Panc1 (cell line): Measurements from ENCODE around the gene ELAC2. TPM values are rescaled to one million over a fixed set of nuclear protein-coding genes. Genes with fewer than 3 reads are reported as not detected.

ENCODE experiments used
- ATAC-seq: fragments of 200-7000 bp; cut with Tn5 transposase; 2 replicates; pipeline ENCODE4 v1.9.1; 2020; ENCODE audit warnings: mild to moderate bottlenecking, moderate library complexity
- BruUV-seq: library from RNA; stranded (reverse); fragments of 400-500 nt; replicated peaks from 2 replicates; lab custom pipeline; 2021; lab: Mats Ljungman, UMichigan
- CTCF ChIA-PET: fragments of 300-600 bp; sonication (Branson Sonifier 250); formaldehyde crosslinking; loops from one replicate; lab custom pipeline; 2022; ENCODE audit warnings: antibody characterized with exemption; lab: Charles Lee
- POLR2A ChIA-PET: fragments of 300-600 bp; sonication (Branson Sonifier 250); formaldehyde crosslinking; loops from one replicate; lab custom pipeline; 2022; ENCODE audit warnings: antibody characterized with exemption; lab: Charles Lee
- DNase-seq: peaks from one replicate; pipeline ENCODE4 v3.0.0-alpha.2; 2010; ENCODE audit warnings: low read depth, low spot score
- H3K27ac ChIP-seq: 2 replicates; pipeline ENCODE4 v1.5.1; 2011; ENCODE audit warnings: mild to moderate bottlenecking, low read length, inconsistent platforms
- H3K27me3 ChIP-seq: fragments of 200-500 bp; sonication (Bioruptor generic); 2 replicates; pipeline ENCODE4 v1.6.0; 2014; ENCODE audit warnings: low read length, inconsistent platforms; ENCODE audit not compliant: control insufficient read depth, insufficient read depth
- H3K36me3 ChIP-seq: fragments of 200-500 bp; sonication (Bioruptor generic); 2 replicates; pipeline ENCODE4 v1.5.1; 2014; ENCODE audit warnings: inconsistent platforms, mild to moderate bottlenecking, low read length, moderate library complexity; ENCODE audit not compliant: control insufficient read depth, insufficient read depth
- H3K4me1 ChIP-seq: 2 replicates; pipeline ENCODE4 v1.5.1; 2011; ENCODE audit warnings: inconsistent platforms, mild to moderate bottlenecking, low read length, moderate library complexity; ENCODE audit not compliant: control insufficient read depth, insufficient read depth
- H3K4me3 ChIP-seq, 2 experiments: 2 replicates each; pipeline ENCODE4 v1.5.1; 2011 to 2012; ENCODE audit warnings: low read depth in 2 of 2, low read length in 2 of 2, mild to moderate bottlenecking in 2 of 2, inconsistent platforms in 1 of 2, moderate library complexity in 1 of 2
- H3K9me3 ChIP-seq: fragments of 200-500 bp; sonication (Bioruptor generic); 2 replicates; pipeline ENCODE4 v1.5.1; 2014; ENCODE audit warnings: low read depth, mild to moderate bottlenecking, inconsistent platforms, low read length, moderate library complexity; ENCODE audit not compliant: control insufficient read depth, insufficient read depth
- CTCF ChIP-seq: fragments of 450-650 bp; IDR thresholded peaks from 2 replicates; pipeline ENCODE4 v1.5.1; 2017; ENCODE audit warnings: mild to moderate bottlenecking
- POLR2AphosphoS5 ChIP-seq: IDR thresholded peaks from 2 replicates; pipeline ENCODE4 v1.6.1; 2012; ENCODE audit warnings: mild to moderate bottlenecking, low read depth, low read length, moderate library complexity
- REST ChIP-seq, 2 experiments: IDR thresholded peaks; 2 replicates each; pipeline ENCODE4 v1.6.1; 2011 to 2012; ENCODE audit warnings: low read depth in 2 of 2, control low read depth in 1 of 2, low read length in 1 of 2, mild to moderate bottlenecking in 1 of 2, moderate library complexity in 1 of 2; ENCODE audit not compliant: insufficient read depth in 1 of 2
- SIN3A ChIP-seq: IDR thresholded peaks from 2 replicates; pipeline ENCODE4 v1.6.1; 2012; ENCODE audit warnings: low read depth, mild to moderate bottlenecking, low read length, moderate library complexity, borderline replicate concordance; ENCODE audit not compliant: insufficient read depth
- TCF7L2 ChIP-seq: IDR thresholded peaks from 2 replicates; pipeline ENCODE4 v1.6.1; 2011; ENCODE audit warnings: mild to moderate bottlenecking, low read depth, low read length, inconsistent platforms
- in situ Hi-C: cut with HindIII; loops from 2 replicates; pipeline ENCODE4 v1.10.0; 2016; ENCODE audit warnings: low sequenced_read_pairs, low pct_unique_long_range_greater_than_20kb
- intact Hi-C: fragments of 100-400 bp; cut with micrococcal nuclease; formaldehyde crosslinking; loops from one replicate; pipeline ENCODE4 v1.10.0; 2022; ENCODE audit not compliant: unreplicated experiment
- total RNA-seq: library from RNA; stranded (reverse); gene quantifications from one replicate; pipeline ENCODE4 v1.2.1, GENCODE V29; 2021; ENCODE audit not compliant: unreplicated experiment

The ELAC2 gene
- total RNA-seq, 1 experiment from 2014 or later, result 52.7 TPM

DNA sequence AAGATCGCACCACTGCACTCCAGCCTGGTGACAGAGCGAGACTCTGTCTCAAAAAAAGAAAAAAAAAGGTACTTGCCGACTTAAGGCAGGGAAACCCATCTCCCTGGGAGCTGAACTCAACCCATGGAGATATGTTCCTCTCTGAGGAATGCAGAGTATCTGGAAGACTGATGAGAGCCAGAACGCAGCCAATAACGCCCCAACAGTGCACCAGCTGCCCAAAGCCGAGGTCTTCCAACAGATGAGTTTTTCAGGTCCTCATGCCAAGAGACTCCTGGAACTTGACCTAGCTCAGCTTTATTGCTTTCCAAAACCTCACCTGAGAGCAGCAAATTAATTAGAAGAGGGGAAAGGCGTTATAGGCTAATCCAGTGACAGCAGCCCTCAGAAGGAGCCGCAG is 9.4 kb downstream of the ELAC2 start:
- Histone ChIP-seq H3K4me3 (no peak overlapping the region), H3K27ac (no peak overlapping the region), H3K27me3 (no peaks in the 10 kb centered on the region), H3K9me3 (no peaks in the 10 kb centered on the region), H3K36me3 (peaks cover 14% of the 10 kb centered on the region), H3K4me1 (no peaks in the 10 kb centered on the region)
- in situ Hi-C loops, result no loop called here
- TF ChIP-seq CTCF, result no peak
- TF ChIP-seq REST (IDR thresholded peaks at IDR 0.05; ENCODE audit: insufficient read depth in 1 of 2, low read depth in 2 of 2, low read length in 1 of 2), result no peak
- no peak for TF ChIP-seq SIN3A
- no peak for TF ChIP-seq TCF7L2
- TF ChIP-seq POLR2AphosphoS5, result no peak
- DNase-seq (no peak), ATAC-seq (no peak)
- intact Hi-C loops, result loop anchor here (10.0 kb wide), 1 partner anchor 754 kb away; no protein-coding TSS in a partner anchor
- POLR2A ChIA-PET, result no interaction called here
- no TSS peak for BruUV-seq
- CTCF ChIA-PET, result no interaction called here

GRCh38 chr17:13005530-13005929 is 12.3 kb downstream of the ELAC2 start:
- ChIA-PET POLR2A (interaction anchor here (0.5 to 0.6 kb wide), 2 partner anchors 19 to 1371 kb away, joined by 3 read pairs; no protein-coding TSS in a partner anchor), CTCF (no interaction called here)
- no peaks in the 10 kb centered on the region for H3K27me3 ChIP-seq
- H3K27ac ChIP-seq, result no peak overlapping the region
- intact Hi-C loops (loop anchor here (10.0 kb wide), 1 partner anchor 751 kb away; no protein-coding TSS in a partner anchor), in situ Hi-C loops (no loop called here)
- H3K4me1 ChIP-seq, result no peaks in the 10 kb centered on the region
- ATAC-seq (no peak), DNase-seq (no peak)
- TF ChIP-seq SIN3A (no peak), POLR2AphosphoS5 (no peak), REST (IDR thresholded peaks at IDR 0.05; ENCODE audit: insufficient read depth in 1 of 2, low read depth in 2 of 2, low read length in 1 of 2) (no peak), CTCF (no peak), TCF7L2 (no peak)
- peaks cover 22% of the 10 kb centered on the region for H3K36me3 ChIP-seq
- no TSS peak for BruUV-seq
- H3K9me3 ChIP-seq, result no peaks in the 10 kb centered on the region
- no peak overlapping the region for H3K4me3 ChIP-seq
